Mesendoderm (in vitro differentiated cells): Measurements from ENCODE around the gene CEMIP.

Experiments used
- DNase-seq: peaks from one replicate; pipeline ENCODE4 v3.0.0; 2013
- H2AK5ac ChIP-seq: 2 replicates; pipeline ENCODE4 v1.6.1; 2013; ENCODE audit warnings: low read length, inconsistent platforms
- H2BK120ac ChIP-seq: 2 replicates; pipeline ENCODE4 v1.6.1; 2013; ENCODE audit warnings: low read depth, mild to moderate bottlenecking, low read length, moderate library complexity, mixed read lengths
- H2BK15ac ChIP-seq: replicated peaks from 2 replicates; pipeline ENCODE4 v1.6.1; 2013; ENCODE audit warnings: low read depth, mild to moderate bottlenecking, moderate library complexity
- H2BK5ac ChIP-seq: 2 replicates; pipeline ENCODE4 v1.6.1; 2013; ENCODE audit warnings: low read length, inconsistent platforms
- H3K18ac ChIP-seq: 2 replicates; pipeline ENCODE4 v1.6.1; 2013; ENCODE audit warnings: mild to moderate bottlenecking, low read length, mixed read lengths
- H3K23ac ChIP-seq: one replicate; pipeline ENCODE4 v1.6.1; 2013; ENCODE audit warnings: low read length
- H3K27ac ChIP-seq: 2 replicates; pipeline ENCODE4 v1.5.1; 2013; ENCODE audit warnings: low read depth, mild to moderate bottlenecking, inconsistent platforms, low read length, moderate library complexity
- H3K27me3 ChIP-seq: 2 replicates; pipeline ENCODE4 v1.6.1; 2013; ENCODE audit warnings: low read length, control low read depth, mild to moderate bottlenecking, inconsistent platforms; ENCODE audit not compliant: insufficient read depth, poor library complexity
- H3K36me3 ChIP-seq: 2 replicates; pipeline ENCODE4 v1.6.1; 2013; ENCODE audit warnings: low read length, inconsistent platforms; ENCODE audit not compliant: control insufficient read depth, insufficient read depth
- H3K4ac ChIP-seq: one replicate; pipeline ENCODE4 v1.6.1; 2013; ENCODE audit warnings: low read depth, mild to moderate bottlenecking, low read length, moderate library complexity
- H3K4me1 ChIP-seq: 2 replicates; pipeline ENCODE4 v1.6.1; 2013; ENCODE audit warnings: low read depth, low read length, inconsistent platforms; ENCODE audit not compliant: control insufficient read depth
- H3K4me2 ChIP-seq: 2 replicates; pipeline ENCODE4 v1.6.1; 2013; ENCODE audit warnings: low read length
- H3K4me3 ChIP-seq: 2 replicates; pipeline ENCODE4 v1.5.1; 2013; ENCODE audit warnings: mild to moderate bottlenecking, low read length
- H3K56ac ChIP-seq: one replicate; pipeline ENCODE4 v1.6.1; 2013; ENCODE audit warnings: low read length
- H3K79me1 ChIP-seq: 2 replicates; pipeline ENCODE4 v1.6.1; 2013; ENCODE audit warnings: low read length, inconsistent platforms
- H3K79me2 ChIP-seq: 2 replicates; pipeline ENCODE4 v1.6.1; 2013; ENCODE audit warnings: mild to moderate bottlenecking, low read length; ENCODE audit not compliant: control insufficient read depth, insufficient read depth
- H3K9ac ChIP-seq: 2 replicates; pipeline ENCODE4 v1.6.1; 2013; ENCODE audit warnings: low read length, inconsistent platforms
- H4K5ac ChIP-seq: one replicate; pipeline ENCODE4 v1.6.1; 2013; ENCODE audit warnings: low read length
- H4K8ac ChIP-seq: one replicate; pipeline ENCODE4 v1.6.1; 2013; ENCODE audit warnings: low read depth, mild to moderate bottlenecking, control low read depth, low read length, moderate library complexity
- WGBS: extraction: QIAGEN DNeasy Blood & Tissue Kit; methylation state at CpG from one replicate; pipeline ENCODE4 v1.1.7; 2013; ENCODE audit warnings: low lambda C conversion rate, missing lambda C conversion rate; ENCODE audit not compliant: insufficient coverage; ENCODE audit errors: extremely low coverage; 5-methylcytosine and 5-hydroxymethylcytosine counted together

CEMIP gene

DNA sequence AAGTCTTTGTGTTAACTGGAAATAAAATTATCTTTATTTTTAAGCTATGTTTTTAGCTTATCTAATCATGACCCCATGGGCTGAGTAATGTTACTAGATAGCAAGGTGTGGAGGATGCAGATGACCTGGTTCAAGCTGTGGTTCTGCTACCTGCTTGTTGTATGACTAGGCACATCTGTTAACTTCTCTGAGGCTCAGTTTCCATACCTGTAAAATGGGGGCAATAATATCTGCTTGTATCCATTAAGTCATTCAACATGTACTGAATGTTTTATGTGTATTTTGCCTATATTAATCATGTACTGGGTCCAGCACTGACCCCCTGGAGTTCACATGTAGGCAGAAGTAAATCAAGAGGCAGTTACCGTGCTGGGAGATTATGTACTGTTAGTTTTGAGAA lies 51.5 kb downstream of the CEMIP start:
- Histone ChIP-seq H3K23ac (no peak overlapping the region), H3K4me3 (no peak overlapping the region), H2AK5ac (no peak overlapping the region), H3K56ac (no peak overlapping the region), H3K36me3 (no peaks in the 10 kb centered on the region), H2BK5ac (no peak overlapping the region), H2BK15ac (no peak overlapping the region), H4K8ac (no peak overlapping the region), H3K27me3 (no peaks in the 10 kb centered on the region), H3K4ac (no peak overlapping the region), H3K9ac (no peak overlapping the region), H2BK120ac (no peak overlapping the region), H3K4me1 (peaks cover 2% of the 10 kb centered on the region), H4K5ac (no peak overlapping the region), H3K79me1 (no peaks in the 10 kb centered on the region), H3K18ac (no peak overlapping the region), H3K4me2 (no peak overlapping the region), H3K27ac (no peak overlapping the region), H3K79me2 (no peaks in the 10 kb centered on the region)
- no peak for DNase-seq
- no CpG with 5 or more reads among the region's 1 CpG for WGBS

- no peak overlapping the region for H3K9ac ChIP-seq
- H2AK5ac ChIP-seq, result no peak overlapping the region
- H3K4ac ChIP-seq, result no peak overlapping the region
- H4K5ac ChIP-seq, result no peak overlapping the region
- H3K4me3 ChIP-seq, result no peak overlapping the region
- H3K79me1 ChIP-seq, result no peaks in the 10 kb centered on the region
- no peak overlapping the region for H4K8ac ChIP-seq
- H3K18ac ChIP-seq, result no peak overlapping the region
- H3K4me1 ChIP-seq, result peaks cover 2% of the 10 kb centered on the region
- no peak overlapping the region for H2BK120ac ChIP-seq
- no peak overlapping the region for H2BK15ac ChIP-seq
- DNase-seq, result no peak
- no peak overlapping the region for H3K4me2 ChIP-seq
- no peak overlapping the region for H3K27ac ChIP-seq
- no peaks in the 10 kb centered on the region for H3K79me2 ChIP-seq
- H3K23ac ChIP-seq, result no peak overlapping the region
- H3K27me3 ChIP-seq, result no peaks in the 10 kb centered on the region
- H3K56ac ChIP-seq, result no peak overlapping the region
- WGBS, result no CpG with 5 or more reads among the region's 7 CpGs
- H3K36me3 ChIP-seq, result no peaks in the 10 kb centered on the region
- no peak overlapping the region for H2BK5ac ChIP-seq
These were observed 52.0 kb downstream of the CEMIP start for GRCh38 chr15:80831192-80831591.

DNA sequence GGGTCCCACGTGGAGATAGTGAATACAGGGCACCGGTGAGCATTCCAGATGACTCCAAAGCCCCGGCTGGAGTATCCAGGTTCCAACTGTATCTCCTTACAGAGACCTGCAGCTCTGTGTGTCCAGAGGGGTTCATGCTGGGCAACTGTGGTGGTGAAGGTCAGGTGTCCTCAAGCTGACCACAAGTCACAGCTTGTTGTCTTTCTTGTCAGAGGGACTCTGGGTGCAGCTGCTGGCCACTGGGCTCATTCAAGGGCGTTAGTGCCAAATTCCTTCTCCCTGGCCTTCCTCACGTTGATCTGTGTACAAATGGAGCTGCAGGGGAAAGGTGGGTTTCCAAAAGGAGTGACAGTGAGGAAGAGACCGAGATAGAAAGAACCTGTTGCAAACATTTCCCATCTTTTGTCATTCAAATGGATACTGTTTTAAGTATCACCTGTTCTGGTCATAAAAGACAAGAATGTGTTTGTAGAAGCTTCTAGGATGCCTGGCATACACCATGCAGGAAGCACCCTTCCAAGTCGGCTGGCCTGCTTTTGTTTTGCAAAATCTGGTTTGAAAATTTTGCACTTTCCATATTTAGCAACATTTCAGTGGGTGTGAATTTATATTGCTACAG lies 52.5 kb downstream of the CEMIP start:
- Histone ChIP-seq H3K79me2 (no peaks in the 10 kb centered on the region), H2BK5ac (no peak overlapping the region), H2BK15ac (no peak overlapping the region), H3K4ac (no peak overlapping the region), H3K56ac (no peak overlapping the region), H3K23ac (no peak overlapping the region), H3K79me1 (no peaks in the 10 kb centered on the region), H4K5ac (no peak overlapping the region), H3K9ac (no peak overlapping the region), H3K4me2 (no peak overlapping the region), H3K4me3 (no peak overlapping the region), H3K18ac (no peak overlapping the region), H3K27ac (no peak overlapping the region), H3K27me3 (no peaks in the 10 kb centered on the region), H3K4me1 (peaks cover 2% of the 10 kb centered on the region), H3K36me3 (no peaks in the 10 kb centered on the region), H4K8ac (no peak overlapping the region), H2BK120ac (no peak overlapping the region), H2AK5ac (no peak overlapping the region)
- no CpG with 5 or more reads among the region's 7 CpGs for WGBS
- DNase-seq, result no peak

DNA sequence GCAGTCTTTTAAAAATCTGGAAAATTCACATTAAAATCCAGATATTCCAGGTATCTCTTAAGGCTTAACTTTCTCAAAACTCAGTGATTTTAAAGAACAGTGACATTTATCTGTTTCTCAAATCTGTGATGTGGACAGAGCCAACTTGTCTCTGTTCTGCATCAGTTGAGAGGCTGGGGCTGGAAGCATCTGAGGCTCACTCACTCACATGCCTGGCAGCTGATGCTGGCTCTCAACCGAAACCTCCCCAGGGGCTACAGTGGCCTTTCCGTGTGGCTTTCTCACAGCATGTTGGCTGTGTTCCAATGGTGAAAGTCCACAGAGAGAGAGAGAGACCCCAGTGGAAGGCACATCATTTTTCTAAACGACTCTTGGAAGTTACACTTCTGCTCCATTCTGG lies 53.5 kb downstream of the CEMIP start:
- Histone ChIP-seq H3K36me3 (no peaks in the 10 kb centered on the region), H3K27ac (no peak overlapping the region), H3K79me1 (no peaks in the 10 kb centered on the region), H4K8ac (no peak overlapping the region), H3K79me2 (no peaks in the 10 kb centered on the region), H3K56ac (no peak overlapping the region), H2BK15ac (no peak overlapping the region), H3K4me1 (peaks cover 2% of the 10 kb centered on the region), H4K5ac (no peak overlapping the region), H3K4me2 (no peak overlapping the region), H3K4ac (no peak overlapping the region), H2AK5ac (no peak overlapping the region), H2BK120ac (no peak overlapping the region), H3K4me3 (no peak overlapping the region), H3K9ac (no peak overlapping the region), H3K27me3 (no peaks in the 10 kb centered on the region), H3K23ac (peak overlapping the region; percentile 48), H2BK5ac (no peak overlapping the region), H3K18ac (no peak overlapping the region)
- no CpG with 5 or more reads among the region's 3 CpGs for whole genome bisulfite sequencing
- DNase-seq, result no peak

DNA sequence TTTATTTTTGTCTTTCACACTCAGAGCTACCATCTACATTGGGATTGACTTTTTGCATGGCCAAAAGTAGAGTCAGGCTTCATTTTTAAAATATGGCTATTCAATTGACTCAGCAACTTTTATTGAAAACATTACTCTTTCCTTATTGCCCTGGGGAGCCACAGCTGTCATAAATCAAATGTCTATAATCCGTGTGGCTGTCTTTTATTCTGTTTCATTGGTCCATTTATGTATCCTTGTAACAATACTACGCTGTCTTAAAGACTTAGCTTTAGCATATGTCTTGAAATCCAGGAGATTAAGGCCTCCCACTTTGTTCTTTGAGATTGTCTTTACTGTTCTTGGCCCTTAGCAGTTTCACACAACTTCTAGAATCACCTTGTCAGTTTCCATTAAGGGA lies 55.2 kb downstream of the CEMIP start:
- H3K27me3 ChIP-seq, result no peaks in the 10 kb centered on the region
- H3K4me2 ChIP-seq, result no peak overlapping the region
- WGBS, result no CpG with 5 or more reads among the region's 2 CpGs
- no peak overlapping the region for H3K27ac ChIP-seq
- H3K79me2 ChIP-seq, result no peaks in the 10 kb centered on the region
- H4K8ac ChIP-seq, result no peak overlapping the region
- no peak overlapping the region for H3K56ac ChIP-seq
- no peak overlapping the region for H3K4ac ChIP-seq
- H2BK120ac ChIP-seq, result no peak overlapping the region
- no peak overlapping the region for H3K18ac ChIP-seq
- H3K36me3 ChIP-seq, result no peaks in the 10 kb centered on the region
- no peak overlapping the region for H4K5ac ChIP-seq
- H3K4me1 ChIP-seq, result peaks cover 2% of the 10 kb centered on the region
- H2BK5ac ChIP-seq, result no peak overlapping the region
- no peak overlapping the region for H3K4me3 ChIP-seq
- no peak overlapping the region for H3K23ac ChIP-seq
- no peak for DNase-seq
- no peaks in the 10 kb centered on the region for H3K79me1 ChIP-seq
- no peak overlapping the region for H3K9ac ChIP-seq
- H2AK5ac ChIP-seq, result no peak overlapping the region
- H2BK15ac ChIP-seq, result no peak overlapping the region

DNA sequence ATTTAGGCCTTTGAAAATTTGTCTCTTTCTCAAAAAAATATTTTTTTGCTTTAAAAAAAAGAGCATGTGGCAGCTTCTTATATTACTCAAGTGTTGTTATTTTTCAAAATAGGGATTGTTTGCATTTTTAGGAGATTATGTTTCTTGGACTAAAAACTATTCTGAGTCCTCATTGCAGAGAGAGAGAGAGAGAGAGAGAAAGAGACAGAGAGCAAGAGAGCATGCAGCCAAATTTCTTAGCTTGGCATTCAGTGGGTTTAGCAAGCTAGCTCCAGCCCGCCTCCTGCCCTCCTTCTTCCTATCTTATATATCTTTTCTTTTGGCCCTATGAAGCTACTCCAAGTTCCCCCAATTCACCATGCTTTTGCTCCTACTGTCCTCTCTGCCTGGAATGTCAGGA lies 55.7 kb downstream of the CEMIP start:
- Histone ChIP-seq H4K8ac (no peak overlapping the region), H3K56ac (no peak overlapping the region), H2BK120ac (no peak overlapping the region), H3K23ac (no peak overlapping the region), H3K79me1 (no peaks in the 10 kb centered on the region), H3K27me3 (no peaks in the 10 kb centered on the region), H3K4ac (no peak overlapping the region), H3K36me3 (no peaks in the 10 kb centered on the region), H2AK5ac (no peak overlapping the region), H3K79me2 (no peaks in the 10 kb centered on the region), H4K5ac (no peak overlapping the region), H3K4me3 (no peak overlapping the region), H2BK15ac (no peak overlapping the region), H3K27ac (no peak overlapping the region), H3K18ac (no peak overlapping the region), H2BK5ac (no peak overlapping the region), H3K9ac (no peak overlapping the region), H3K4me1 (peaks cover 2% of the 10 kb centered on the region), H3K4me2 (no peak overlapping the region)
- WGBS, result no CpG with 5 or more reads among the region's 1 CpG
- no peak for DNase-seq
